Fibroblast of skin of scalp (primary cell): ENCODE results near the gene PYGL. TPM values are rescaled to one million over a fixed set of nuclear protein-coding genes. Genes with fewer than 3 reads are reported as not detected.
A peak's percentile ranks its signal among the peaks of the same experiment; 100 is the strongest.
"Not testable (repeated sequence)": the region's sequence is repeated elsewhere in the genome, so short reads cannot be mapped to it uniquely, and the experiment has no call there.

Experiments
- DNase-seq: peaks from one replicate; pipeline ENCODE4 v3.0.0-alpha.2; 2013
- polyA plus RNA-seq, 2 experiments: library from polyadenylated mRNA; unstranded; fragments of 120-200 nt; gene quantifications; one replicate each; pipeline ENCODE4 v1.2.1, GENCODE V29; 2013; ENCODE audit not compliant: insufficient read length in 2 of 2

The PYGL gene
- polyA plus RNA-seq (2013, experiment 1 of 2; ENCODE audit: insufficient read length): 30.1 TPM
- 35.1 TPM for polyA plus RNA-seq (2013, experiment 2 of 2; ENCODE audit: insufficient read length)

- DNase-seq: peak; percentile 69
Observed at GRCh38 chr14:50943943-50944646, at the start of gene PYGL. PYGL (minus strand) TSS chr14:50944483; CDS start chr14:50944403, 80 bp downstream.

DNA sequence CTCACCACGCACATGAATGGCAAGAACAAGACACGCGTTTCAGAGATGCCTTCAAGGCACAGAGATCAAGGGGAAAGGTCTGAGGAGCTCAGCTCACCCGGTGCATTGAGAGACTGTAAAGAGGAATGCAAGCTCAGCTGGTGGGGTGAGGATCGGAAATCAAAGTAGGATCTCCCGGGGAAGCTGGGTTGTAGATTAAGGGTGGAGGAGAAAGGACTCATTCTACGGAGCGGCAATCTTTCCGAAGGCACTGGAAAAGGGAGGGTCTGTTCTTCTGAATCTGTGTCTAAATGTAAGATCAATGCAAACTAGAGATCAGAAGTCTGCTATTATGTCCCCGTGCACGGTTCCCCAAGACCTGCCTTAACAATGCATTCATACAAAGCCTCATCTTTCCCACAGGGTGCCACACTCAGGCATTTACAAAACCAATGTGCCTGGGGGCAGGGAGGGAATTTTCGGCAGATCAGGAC is 41.6 kb upstream of the PYGL start:
- DNase-seq: no peak

DNA sequence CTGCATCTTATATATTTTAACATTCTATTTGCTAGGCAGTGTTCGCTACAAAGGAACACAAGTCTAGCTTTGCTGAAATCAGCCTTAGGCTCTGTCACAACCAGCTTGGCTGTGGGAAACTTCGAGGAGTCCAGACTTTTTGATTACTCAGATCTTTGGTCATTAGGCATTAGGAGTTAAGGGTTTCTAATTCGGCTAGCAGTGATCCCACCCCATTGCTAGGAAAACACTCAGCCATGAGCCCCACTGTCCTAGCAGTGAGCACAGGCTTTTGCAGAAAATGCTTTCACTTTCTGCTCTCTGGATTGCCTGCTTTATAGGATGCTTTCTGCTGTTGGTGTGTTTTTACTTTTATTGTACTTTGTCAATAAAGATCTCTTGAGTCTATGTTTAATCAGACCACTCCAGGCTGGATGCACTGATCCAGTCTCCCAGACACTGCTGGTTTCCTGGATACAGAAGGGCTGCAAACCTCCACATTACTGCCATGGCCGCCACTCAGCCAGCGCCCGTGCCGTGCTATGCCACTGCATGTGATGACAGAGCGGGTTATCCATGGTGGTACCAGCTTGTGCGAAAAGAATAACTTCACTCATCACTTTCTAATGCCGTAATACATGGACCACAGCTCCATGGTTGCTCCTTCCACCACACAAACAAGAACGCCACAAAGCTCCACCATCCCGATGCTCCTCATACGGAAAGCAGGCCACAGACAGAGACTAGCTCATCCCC is 41.0 kb upstream of the PYGL start:
- DNase-seq: no peak

GRCh38 chr14:50984036-50984710 is 39.9 kb upstream of the PYGL start:
- no peak for DNase-seq

DNA sequence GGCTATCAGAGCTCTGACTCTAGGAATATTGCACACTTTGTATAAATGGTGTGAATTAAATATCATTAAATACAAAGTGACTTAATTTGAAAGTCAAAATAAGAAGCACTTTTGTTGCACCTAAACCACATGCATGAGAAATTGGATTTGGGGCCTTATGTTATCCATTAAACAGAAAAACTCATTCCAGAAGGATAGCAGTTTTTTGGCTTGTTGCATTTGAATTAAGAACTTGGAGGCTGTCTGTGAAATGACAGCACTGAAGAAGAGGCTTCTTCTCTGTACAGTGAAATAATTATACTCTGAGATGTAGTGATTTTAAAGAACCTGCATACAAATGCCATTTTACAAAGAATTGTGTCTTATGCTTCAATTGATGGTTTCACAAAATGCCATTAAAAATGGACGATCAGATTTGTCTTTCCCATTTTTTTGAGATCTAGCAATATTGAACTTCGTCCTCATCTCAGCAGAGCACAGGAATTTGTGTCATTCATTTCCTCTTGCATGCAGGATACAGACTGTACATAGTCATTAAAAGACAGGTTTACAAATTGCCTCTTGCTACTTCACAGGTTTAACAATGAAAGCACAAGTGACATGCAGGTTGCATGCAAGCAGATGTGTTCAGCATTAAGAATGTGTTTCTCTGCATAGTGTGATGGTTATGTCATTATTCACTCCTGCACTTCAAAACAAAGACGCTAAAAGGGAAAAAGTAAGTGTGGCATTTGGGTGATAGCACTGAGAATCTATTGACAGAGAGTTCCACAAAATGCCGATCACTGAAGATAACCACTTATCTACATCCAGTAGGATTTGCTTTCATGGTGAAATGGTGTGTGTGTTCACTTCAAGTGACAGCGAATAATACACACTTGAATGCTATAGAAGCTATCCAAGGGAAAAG is 35.9 kb upstream of the PYGL start:
- DNase-seq: no peak

- no peak for DNase-seq
Observed at GRCh38 chr14:50978888-50979287, 34.6 kb upstream of the PYGL start.

DNA sequence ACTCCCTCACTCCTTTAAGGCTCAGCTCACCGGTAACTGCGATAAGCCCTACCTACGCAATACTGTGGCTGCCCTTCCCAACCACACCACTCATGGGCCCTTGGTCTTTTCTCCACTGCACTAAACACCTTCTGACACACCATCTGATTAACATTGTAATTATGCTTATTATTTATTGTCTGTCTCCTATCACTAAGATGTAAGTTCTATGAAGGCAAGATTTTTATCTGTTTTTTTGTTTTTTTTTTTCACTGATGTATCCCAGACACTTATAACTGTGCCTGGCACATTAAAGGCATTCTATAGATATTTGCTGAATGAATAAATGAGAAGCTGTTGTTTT is 34.2 kb upstream of the PYGL start:
- no peak for DNase-seq

GRCh38 chr14:50977863-50978528 is 33.7 kb upstream of the PYGL start:
- no peak for DNase-seq

DNA sequence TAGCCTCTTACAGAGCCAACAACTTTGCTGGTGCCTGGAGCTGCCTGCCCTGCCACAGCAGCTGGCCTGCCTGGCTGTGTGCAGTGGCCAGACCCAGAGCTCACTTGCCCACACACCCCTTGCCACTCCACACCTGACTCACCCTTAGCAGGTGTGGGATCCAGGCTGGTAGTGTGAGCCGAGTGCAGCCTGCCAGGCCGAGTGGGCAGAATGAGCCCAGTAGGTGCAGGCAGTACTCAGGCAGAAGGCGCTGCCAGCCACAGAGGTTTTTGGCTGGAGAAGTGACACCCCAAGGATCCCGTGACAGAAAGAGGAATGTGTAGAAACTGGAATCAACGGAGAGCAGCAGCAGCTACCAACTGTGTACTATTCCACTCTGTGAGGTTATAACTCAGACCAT is 29.8 kb upstream of the PYGL start:
- no peak for DNase-seq

DNA sequence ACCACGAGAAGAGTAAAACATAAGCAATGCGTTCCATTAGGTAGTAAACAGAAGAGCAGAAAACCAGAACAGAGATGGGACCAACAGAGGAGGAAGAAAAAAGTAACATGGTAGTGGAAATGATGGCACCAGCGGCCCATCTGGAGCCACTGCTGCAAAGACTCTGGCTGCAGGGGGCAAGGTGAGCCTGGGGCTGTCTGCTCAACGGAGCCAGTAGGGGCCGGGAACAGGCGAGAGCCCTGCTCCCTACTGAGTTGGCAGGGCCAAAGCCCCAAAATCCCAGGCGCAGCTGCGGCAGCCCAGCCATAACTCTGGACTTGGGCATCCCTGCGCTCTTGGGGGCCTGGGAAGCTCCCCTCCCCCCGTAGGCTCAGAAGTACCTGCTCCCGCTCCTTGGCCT is 28.5 kb upstream of the PYGL start:
- no peak for DNase-seq

GRCh38 chr14:50970886-50971781 is 26.9 kb upstream of the PYGL start:
- no peak for DNase-seq

GRCh38 chr14:50967790-50968189 is 23.5 kb upstream of the PYGL start:
- no peak for DNase-seq

GRCh38 chr14:50967103-50967502 is 22.8 kb upstream of the PYGL start:
- DNase-seq: peak; percentile 92

- peak; percentile 99 for DNase-seq
Observed at GRCh38 chr14:50964683-50965390, 20.6 kb upstream of the PYGL start.

GRCh38 chr14:50963919-50964318 is 19.6 kb upstream of the PYGL start:
- DNase-seq: no peak

DNA sequence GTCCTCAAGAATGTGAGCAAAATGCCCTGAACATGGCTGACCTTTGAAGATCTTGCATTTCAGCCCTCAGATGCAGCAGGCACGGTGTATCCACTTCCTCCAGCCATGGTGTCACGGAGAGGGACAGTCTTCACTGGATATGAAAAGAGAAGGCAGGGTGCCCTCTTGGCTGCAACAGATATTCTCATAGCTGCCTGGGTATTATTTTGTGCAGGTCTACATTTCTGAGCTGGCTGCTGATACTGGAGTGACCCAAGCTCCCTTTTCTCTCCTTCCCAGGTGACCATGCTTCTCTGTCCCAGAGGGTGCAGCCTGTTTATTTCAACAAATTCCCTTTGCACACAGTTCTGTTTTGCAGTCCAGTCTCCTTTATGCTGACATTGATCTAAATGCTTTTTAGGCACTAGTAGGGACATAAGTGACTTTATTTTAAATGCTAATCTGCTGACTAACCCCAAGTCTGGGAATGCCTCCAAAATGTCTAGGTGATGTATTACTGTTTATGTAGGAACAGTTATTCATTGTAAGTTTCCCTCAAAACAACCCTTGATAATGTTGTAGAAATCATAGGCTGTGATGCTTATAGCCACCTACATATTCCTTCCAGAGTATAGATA is 17.4 kb upstream of the PYGL start:
- peak; percentile 92 for DNase-seq

GRCh38 chr14:50957296-50957695 is 13.0 kb upstream of the PYGL start:
- peak; percentile 48 for DNase-seq

DNA sequence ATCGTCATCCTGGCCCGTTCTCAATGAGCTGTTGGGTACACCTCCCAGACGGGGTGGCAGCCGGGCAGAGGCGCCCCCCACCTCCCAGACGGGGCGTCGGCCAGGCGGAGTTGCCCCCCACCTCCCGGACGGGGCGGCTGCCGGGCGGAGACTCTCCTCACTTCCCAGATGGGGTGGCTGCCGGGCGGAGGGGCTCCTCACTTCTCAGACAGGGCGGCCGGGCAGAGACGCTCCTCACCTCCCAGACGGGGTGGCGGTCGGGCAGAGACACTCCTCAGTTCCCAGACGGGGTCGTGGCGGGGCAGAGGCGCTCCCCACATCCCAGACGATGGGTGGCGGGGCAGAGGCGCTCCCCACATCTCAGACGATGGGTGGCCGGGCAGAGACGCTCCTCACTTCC is 12.1 kb upstream of the PYGL start:
- not testable (repeated sequence) for DNase-seq

- DNase-seq: peak; percentile 97
Observed at GRCh38 chr14:50955373-50956043, 11.2 kb upstream of the PYGL start.
